PC-3 (cell line): ENCODE measurements around the gene SON.

Experiments
- EZH2phosphoT487 ChIP-seq: fragments of 300-600 bp; sonication (generic); IDR thresholded peaks from 2 replicates; pipeline ENCODE4 v1.6.1; 2018; ENCODE audit warnings: mild to moderate bottlenecking, antibody characterized with exemption, low read length, borderline replicate concordance
- TF ChIP-seq, protein P1 (sequence below): fragments of 300-600 bp; sonication (generic); conservative IDR thresholded peaks from 2 replicates; pipeline ENCODE4 v1.5.1; 2017; ENCODE audit warnings: antibody characterized with exemption, low read depth, mild to moderate bottlenecking, low read length

DNA sequence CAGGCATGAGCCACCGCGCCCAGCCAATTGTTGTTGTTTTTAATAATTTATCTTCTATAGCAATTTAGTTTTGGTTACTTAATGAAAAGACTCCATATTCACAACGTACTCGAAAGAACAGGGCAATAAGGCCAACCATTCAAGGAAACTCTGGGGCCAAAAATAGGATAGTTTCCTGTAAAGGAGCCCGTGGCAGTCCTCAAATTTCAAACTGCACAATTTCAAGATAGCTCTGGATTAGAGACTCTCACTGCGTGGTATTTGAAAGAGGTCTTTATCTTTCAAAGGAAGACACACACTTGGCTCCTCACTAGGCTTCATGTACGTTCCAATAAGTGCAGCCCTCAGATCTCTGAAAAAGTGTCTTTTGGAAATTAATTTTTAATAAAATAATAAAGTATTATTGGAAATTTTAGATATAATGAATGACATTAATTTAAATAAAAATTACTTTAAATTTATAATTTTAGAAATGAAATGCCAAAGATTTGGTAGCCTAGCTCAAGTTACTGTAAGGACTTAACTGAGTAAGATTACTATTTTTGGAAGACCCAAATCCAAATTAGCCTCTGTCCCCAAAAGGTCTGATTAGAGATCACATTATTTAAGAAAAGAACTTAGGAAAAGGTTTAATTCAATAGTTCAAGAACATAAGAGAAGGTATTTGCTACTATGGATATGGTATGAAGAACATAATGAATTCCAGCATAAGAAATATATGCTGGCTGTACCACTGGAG, 68.3 kb downstream of the SON start:
- TF ChIP-seq, protein P1, sequence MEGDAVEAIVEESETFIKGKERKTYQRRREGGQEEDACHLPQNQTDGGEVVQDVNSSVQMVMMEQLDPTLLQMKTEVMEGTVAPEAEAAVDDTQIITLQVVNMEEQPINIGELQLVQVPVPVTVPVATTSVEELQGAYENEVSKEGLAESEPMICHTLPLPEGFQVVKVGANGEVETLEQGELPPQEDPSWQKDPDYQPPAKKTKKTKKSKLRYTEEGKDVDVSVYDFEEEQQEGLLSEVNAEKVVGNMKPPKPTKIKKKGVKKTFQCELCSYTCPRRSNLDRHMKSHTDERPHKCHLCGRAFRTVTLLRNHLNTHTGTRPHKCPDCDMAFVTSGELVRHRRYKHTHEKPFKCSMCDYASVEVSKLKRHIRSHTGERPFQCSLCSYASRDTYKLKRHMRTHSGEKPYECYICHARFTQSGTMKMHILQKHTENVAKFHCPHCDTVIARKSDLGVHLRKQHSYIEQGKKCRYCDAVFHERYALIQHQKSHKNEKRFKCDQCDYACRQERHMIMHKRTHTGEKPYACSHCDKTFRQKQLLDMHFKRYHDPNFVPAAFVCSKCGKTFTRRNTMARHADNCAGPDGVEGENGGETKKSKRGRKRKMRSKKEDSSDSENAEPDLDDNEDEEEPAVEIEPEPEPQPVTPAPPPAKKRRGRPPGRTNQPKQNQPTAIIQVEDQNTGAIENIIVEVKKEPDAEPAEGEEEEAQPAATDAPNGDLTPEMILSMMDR, result no peak
- no peak for TF ChIP-seq EZH2phosphoT487
